H9 (cell line): ENCODE measurements around the gene PM20D1. TPM values are rescaled to one million over a fixed set of nuclear protein-coding genes. Genes with fewer than 3 reads are reported as not detected.
A peak's percentile ranks its signal among the peaks of the same experiment; 100 is the strongest.

ENCODE experiments used
- DNase-seq: peaks from one replicate; pipeline ENCODE4 v3.0.0-alpha.2; 2017
- H2AFZ ChIP-seq: one replicate; pipeline ENCODE4 v1.6.1; 2013; ENCODE audit warnings: mild to moderate bottlenecking, low read length, control low read depth, moderate library complexity
- H2AK5ac ChIP-seq: 2 replicates; pipeline ENCODE4 v1.6.1; 2013; ENCODE audit warnings: low read length, control low read depth, mixed read lengths; ENCODE audit not compliant: insufficient read length
- H2BK120ac ChIP-seq: one replicate; pipeline ENCODE4 v1.6.1; 2013; ENCODE audit warnings: low read depth, mild to moderate bottlenecking, low read length, control low read depth, inconsistent platforms; ENCODE audit not compliant: poor library complexity, severe bottlenecking
- H2BK12ac ChIP-seq: 2 replicates; pipeline ENCODE4 v1.6.1; 2013; ENCODE audit warnings: low read length, control low read depth, mixed read lengths, low read depth; ENCODE audit not compliant: insufficient read length
- H2BK15ac ChIP-seq: 2 replicates; pipeline ENCODE4 v1.6.1; 2013; ENCODE audit warnings: low read depth, low read length, control low read depth
- H2BK20ac ChIP-seq: one replicate; pipeline ENCODE4 v1.6.1; 2013; ENCODE audit warnings: low read depth, mild to moderate bottlenecking, low read length, control low read depth, inconsistent platforms; ENCODE audit not compliant: poor library complexity, severe bottlenecking
- H2BK5ac ChIP-seq: 2 replicates; pipeline ENCODE4 v1.6.1; 2013; ENCODE audit warnings: low read length, control low read depth, mixed read lengths; ENCODE audit not compliant: insufficient read length
- H3K14ac ChIP-seq: 2 replicates; pipeline ENCODE4 v1.6.1; 2013; ENCODE audit warnings: low read length, control low read depth; ENCODE audit not compliant: insufficient read depth
- H3K18ac ChIP-seq: 2 replicates; pipeline ENCODE4 v1.6.1; 2013; ENCODE audit warnings: low read depth, mild to moderate bottlenecking, mixed read lengths, low read length, control low read depth; ENCODE audit not compliant: insufficient read length
- H3K23ac ChIP-seq: 2 replicates; pipeline ENCODE4 v1.6.1; 2013; ENCODE audit warnings: low read length, control low read depth, mixed read lengths, low read depth; ENCODE audit not compliant: insufficient read length
- H3K23me2 ChIP-seq: 2 replicates; pipeline ENCODE4 v1.6.1; 2013; ENCODE audit warnings: low read depth, mild to moderate bottlenecking, mixed read lengths, low read length, control low read depth; ENCODE audit not compliant: insufficient read length, poor library complexity, severe bottlenecking
- H3K27ac ChIP-seq: 2 replicates; pipeline ENCODE4 v1.5.1; 2013; ENCODE audit warnings: low read length, control low read depth, mixed read lengths, low read depth; ENCODE audit not compliant: insufficient read length
- H3K27me3 ChIP-seq: 2 replicates; pipeline ENCODE4 v1.6.1; 2013; ENCODE audit warnings: low read length, control low read depth, inconsistent platforms; ENCODE audit not compliant: insufficient read depth
- H3K4ac ChIP-seq: 2 replicates; pipeline ENCODE4 v1.6.1; 2013; ENCODE audit warnings: low read depth, mild to moderate bottlenecking, control low read depth, inconsistent platforms, low read length, moderate library complexity
- H3K4me1 ChIP-seq: 2 replicates; pipeline ENCODE4 v1.6.1; 2013; ENCODE audit warnings: low read length, control low read depth, inconsistent platforms; ENCODE audit not compliant: insufficient read depth
- H3K4me2 ChIP-seq: 2 replicates; pipeline ENCODE4 v1.6.1; 2013; ENCODE audit warnings: low read length, control low read depth, mixed read lengths; ENCODE audit not compliant: insufficient read length, insufficient read depth
- H3K56ac ChIP-seq: 2 replicates; pipeline ENCODE4 v1.6.1; 2013; ENCODE audit warnings: low read depth, mild to moderate bottlenecking, mixed read lengths, low read length, control low read depth; ENCODE audit not compliant: insufficient read length
- H3K79me1 ChIP-seq: 2 replicates; pipeline ENCODE4 v1.6.1; 2013; ENCODE audit warnings: low read depth, mild to moderate bottlenecking, moderate library complexity, low read length, control low read depth, inconsistent platforms; ENCODE audit not compliant: insufficient read depth, poor library complexity, severe bottlenecking
- H3K79me2 ChIP-seq: 2 replicates; pipeline ENCODE4 v1.6.1; 2013; ENCODE audit warnings: low read length, control low read depth, inconsistent platforms; ENCODE audit not compliant: insufficient read depth
- H3K9ac ChIP-seq: 2 replicates; pipeline ENCODE4 v1.6.1; 2013; ENCODE audit warnings: low read length, control low read depth, mixed read lengths; ENCODE audit not compliant: insufficient read length; ENCODE audit errors: extremely low read depth
- H3K9me3 ChIP-seq: one replicate; pipeline ENCODE4 v1.6.1; 2013; ENCODE audit warnings: low read depth, low read length, inconsistent platforms; ENCODE audit not compliant: control insufficient read depth
- H3T11ph ChIP-seq: one replicate; pipeline ENCODE4 v1.6.1; 2013; ENCODE audit warnings: mild to moderate bottlenecking, low read length, control low read depth, inconsistent platforms
- H4K20me1 ChIP-seq: one replicate; pipeline ENCODE4 v1.6.1; 2013; ENCODE audit not compliant: control insufficient read depth, insufficient read length, insufficient read depth
- H4K5ac ChIP-seq: 2 replicates; pipeline ENCODE4 v1.6.1; 2013; ENCODE audit warnings: low read depth, mild to moderate bottlenecking, mixed read lengths, low read length, control low read depth; ENCODE audit not compliant: insufficient read length
- H4K8ac ChIP-seq: replicated peaks from 2 replicates; pipeline ENCODE4 v1.6.1; 2013; ENCODE audit warnings: low read length, control low read depth, mixed read lengths, low read depth; ENCODE audit not compliant: insufficient read length
- H4K91ac ChIP-seq: 2 replicates; pipeline ENCODE4 v1.6.1; 2013; ENCODE audit warnings: low read depth, mild to moderate bottlenecking, moderate library complexity, mixed read lengths, low read length, control low read depth; ENCODE audit not compliant: insufficient read length
- H3K27ac Mint-ChIP-seq, 3 experiments: 2 replicates in 2 of 3; 3 replicates in 1 of 3; pipeline ENCODE4 v1.8.0; 2020 to 2021; ENCODE audit warnings: mixed read lengths in 3 of 3, mild to moderate bottlenecking in 1 of 3, moderate library complexity in 1 of 3
- H3K27me3 Mint-ChIP-seq: 2 replicates; pipeline ENCODE4 v1.8.0; 2021; ENCODE audit warnings: low read depth, mild to moderate bottlenecking, moderate library complexity, mixed read lengths
- H3K36me3 Mint-ChIP-seq, 3 experiments: 2 replicates in 2 of 3; 3 replicates in 1 of 3; pipeline ENCODE4 v1.8.0; 2020 to 2021; ENCODE audit warnings: low read depth in 3 of 3, mixed read lengths in 3 of 3; ENCODE audit not compliant: insufficient read depth in 1 of 3
- H3K4me1 Mint-ChIP-seq, 2 experiments: 2 replicates each; pipeline ENCODE4 v1.8.0; 2020; ENCODE audit warnings: mixed read lengths in 2 of 2
- H3K4me3 Mint-ChIP-seq, 2 experiments: 2 replicates in 1 of 2; 3 replicates in 1 of 2; pipeline ENCODE4 v1.8.0; 2020 to 2021; ENCODE audit warnings: mild to moderate bottlenecking in 2 of 2, mixed read lengths in 2 of 2, moderate library complexity in 1 of 2
- H3K9me3 Mint-ChIP-seq, 2 experiments: 2 replicates in 1 of 2; 3 replicates in 1 of 2; pipeline ENCODE4 v1.8.0; 2020; ENCODE audit warnings: mild to moderate bottlenecking in 2 of 2, mixed read lengths in 2 of 2, moderate library complexity in 1 of 2
- WGBS: extraction: QIAGEN DNeasy Blood & Tissue Kit; methylation state at CpG from one replicate; pipeline ENCODE4 v1.1.7; 2013; ENCODE audit warnings: missing lambda C conversion rate, low lambda C conversion rate, mixed read lengths; ENCODE audit not compliant: insufficient read length; ENCODE audit errors: extremely low coverage; 5-methylcytosine and 5-hydroxymethylcytosine counted together
- total RNA-seq: library from RNA; stranded (reverse); gene quantifications from 2 replicates; pipeline ENCODE4 v1.2.1, GENCODE V29; 2021
- TF ChIP-seq, protein P1 (sequence below): fragments of 200-600 bp; sonication (generic); conservative IDR thresholded peaks from 3 replicates; pipeline ENCODE4 v1.8.0; 2021; ENCODE audit warnings: antibody characterized with exemption, mild to moderate bottlenecking

Gene PM20D1
- total RNA-seq, 1 experiment from 2014 or later = not detected

- Mint-ChIP-seq H3K4me3 (no peak overlapping the region), H3K27me3 (peaks cover 2% of the 10 kb centered on the region), H3K27ac (peak overlapping the region in 1 of 3 experiments; percentile 17; a peak in 1 of 7 replicates), H3K4me1 (no peaks in the 10 kb centered on the region), H3K36me3 (no peaks in the 10 kb centered on the region), H3K9me3 (no peaks in the 10 kb centered on the region; a peak in 1 of 5 replicates)
- Histone ChIP-seq H3K23me2 (no peaks in the 10 kb centered on the region), H3K14ac (no peak overlapping the region; the same call in 1 of the 2 replicates), H3T11ph (no peak overlapping the region), H2AK5ac (no peak overlapping the region), H2BK5ac (no peak overlapping the region), H3K23ac (no peak overlapping the region), H3K4me2 (no peak overlapping the region), H2BK12ac (no peak overlapping the region), H2AFZ (no peak overlapping the region), H3K27ac (no peak overlapping the region), H4K91ac (no peak overlapping the region), H2BK120ac (no peak overlapping the region), H3K9me3 (no peaks in the 10 kb centered on the region), H4K8ac (no peak overlapping the region), H3K79me1 (no peaks in the 10 kb centered on the region), H3K18ac (no peak overlapping the region), H3K56ac (no peak overlapping the region), H4K5ac (no peak overlapping the region), H3K27me3 (no peaks in the 10 kb centered on the region), H2BK15ac (no peak overlapping the region), H3K9ac (no peak overlapping the region), H3K4ac (no peak overlapping the region), H2BK20ac (no peak overlapping the region), H3K79me2 (no peaks in the 10 kb centered on the region), H3K4me1 (no peaks in the 10 kb centered on the region), H4K20me1 (no peaks in the 10 kb centered on the region)
- TF ChIP-seq, protein P1, sequence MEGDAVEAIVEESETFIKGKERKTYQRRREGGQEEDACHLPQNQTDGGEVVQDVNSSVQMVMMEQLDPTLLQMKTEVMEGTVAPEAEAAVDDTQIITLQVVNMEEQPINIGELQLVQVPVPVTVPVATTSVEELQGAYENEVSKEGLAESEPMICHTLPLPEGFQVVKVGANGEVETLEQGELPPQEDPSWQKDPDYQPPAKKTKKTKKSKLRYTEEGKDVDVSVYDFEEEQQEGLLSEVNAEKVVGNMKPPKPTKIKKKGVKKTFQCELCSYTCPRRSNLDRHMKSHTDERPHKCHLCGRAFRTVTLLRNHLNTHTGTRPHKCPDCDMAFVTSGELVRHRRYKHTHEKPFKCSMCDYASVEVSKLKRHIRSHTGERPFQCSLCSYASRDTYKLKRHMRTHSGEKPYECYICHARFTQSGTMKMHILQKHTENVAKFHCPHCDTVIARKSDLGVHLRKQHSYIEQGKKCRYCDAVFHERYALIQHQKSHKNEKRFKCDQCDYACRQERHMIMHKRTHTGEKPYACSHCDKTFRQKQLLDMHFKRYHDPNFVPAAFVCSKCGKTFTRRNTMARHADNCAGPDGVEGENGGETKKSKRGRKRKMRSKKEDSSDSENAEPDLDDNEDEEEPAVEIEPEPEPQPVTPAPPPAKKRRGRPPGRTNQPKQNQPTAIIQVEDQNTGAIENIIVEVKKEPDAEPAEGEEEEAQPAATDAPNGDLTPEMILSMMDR = no peak
- WGBS = no CpG with 5 or more reads among the region's 4 CpGs
- DNase-seq = no peak
These were observed 67.1 kb downstream of the PM20D1 start for GRCh38 chr1:205782627-205783432.
